Measurements from ENCODE around the gene MAML3.
A peak's percentile ranks its signal among the peaks of the same experiment; 100 is the strongest.

The MAML3 gene

DNA sequence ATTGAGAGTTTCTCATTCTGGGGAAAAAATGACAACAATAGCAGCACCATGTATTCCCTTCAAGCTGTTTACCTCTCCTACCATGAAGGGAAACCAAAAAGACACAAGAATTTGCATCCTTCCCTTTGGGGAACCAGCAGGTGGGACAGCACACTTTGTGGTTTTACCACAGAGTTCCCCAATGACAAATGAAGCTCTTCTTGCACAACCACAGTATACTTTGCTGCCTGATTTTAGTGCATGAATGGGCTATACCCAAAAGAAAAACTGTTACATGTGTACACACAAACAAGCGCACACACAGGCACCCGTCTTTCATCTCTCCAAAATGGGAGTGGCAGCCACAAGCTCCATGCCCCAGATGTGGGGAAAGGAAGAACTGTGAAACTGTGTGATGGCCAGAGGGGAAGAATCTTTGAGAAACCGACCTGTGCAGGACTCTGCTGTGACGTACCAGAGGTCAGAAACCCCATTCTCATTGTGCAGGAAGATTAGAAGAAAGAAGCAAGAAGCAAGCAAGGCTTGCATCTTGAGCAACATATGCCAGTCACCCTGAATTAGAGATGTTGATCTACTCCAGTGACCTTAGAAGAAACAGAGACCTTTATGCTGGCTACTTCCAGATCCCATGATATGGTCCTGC, 2.7 kb upstream of the MAML3 start:
- Histone ChIP-seq H3K4me3 (ENCODE audit: low read depth in 1 of 2, low read length in 1 of 2) (peak overlapping the region; percentile 40 to 54), H3K27me3 (no peaks in the 10 kb centered on the region), H3K36me3 (no peaks in the 10 kb centered on the region), H3K4me1 (ENCODE audit: control insufficient read depth in 1 of 2, insufficient read depth in 1 of 2, low read depth in 1 of 2, low read length in 1 of 2) (peaks cover 43 to 55% of the 10 kb centered on the region in 2 experiments), H3K27ac (peak overlapping the region; percentile 100), H3K9me3 (no peaks in the 10 kb centered on the region)
- TF ChIP-seq, protein P1, sequence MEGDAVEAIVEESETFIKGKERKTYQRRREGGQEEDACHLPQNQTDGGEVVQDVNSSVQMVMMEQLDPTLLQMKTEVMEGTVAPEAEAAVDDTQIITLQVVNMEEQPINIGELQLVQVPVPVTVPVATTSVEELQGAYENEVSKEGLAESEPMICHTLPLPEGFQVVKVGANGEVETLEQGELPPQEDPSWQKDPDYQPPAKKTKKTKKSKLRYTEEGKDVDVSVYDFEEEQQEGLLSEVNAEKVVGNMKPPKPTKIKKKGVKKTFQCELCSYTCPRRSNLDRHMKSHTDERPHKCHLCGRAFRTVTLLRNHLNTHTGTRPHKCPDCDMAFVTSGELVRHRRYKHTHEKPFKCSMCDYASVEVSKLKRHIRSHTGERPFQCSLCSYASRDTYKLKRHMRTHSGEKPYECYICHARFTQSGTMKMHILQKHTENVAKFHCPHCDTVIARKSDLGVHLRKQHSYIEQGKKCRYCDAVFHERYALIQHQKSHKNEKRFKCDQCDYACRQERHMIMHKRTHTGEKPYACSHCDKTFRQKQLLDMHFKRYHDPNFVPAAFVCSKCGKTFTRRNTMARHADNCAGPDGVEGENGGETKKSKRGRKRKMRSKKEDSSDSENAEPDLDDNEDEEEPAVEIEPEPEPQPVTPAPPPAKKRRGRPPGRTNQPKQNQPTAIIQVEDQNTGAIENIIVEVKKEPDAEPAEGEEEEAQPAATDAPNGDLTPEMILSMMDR (IDR thresholded peaks at IDR 0.05), result no peak

DNA sequence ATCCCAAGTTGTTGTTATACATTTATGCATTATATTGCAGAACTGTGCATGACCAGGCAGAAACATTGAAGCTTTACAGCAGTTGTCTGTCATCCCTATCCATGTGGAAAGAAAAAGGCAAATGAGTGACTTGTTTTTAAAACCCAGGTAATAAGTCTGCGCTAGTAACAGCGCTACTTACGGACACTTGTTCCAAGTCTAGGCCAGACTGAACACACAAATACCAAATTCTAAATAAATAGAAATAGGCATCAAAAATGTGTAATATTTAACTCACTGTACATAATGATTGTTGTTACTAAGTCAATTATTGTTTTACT, 548 bp upstream of the MAML3 start:
- peak overlapping the region; percentile 100 for H3K27ac ChIP-seq
- TF ChIP-seq, protein P1 (IDR thresholded peaks at IDR 0.05), result no peak
- no peaks in the 10 kb centered on the region for H3K36me3 ChIP-seq
- H3K27me3 ChIP-seq, result no peaks in the 10 kb centered on the region
- peaks cover 53 to 62% of the 10 kb centered on the region in 2 experiments for H3K4me1 ChIP-seq (ENCODE audit: control insufficient read depth in 1 of 2, insufficient read depth in 1 of 2, low read depth in 1 of 2, low read length in 1 of 2)
- H3K4me3 ChIP-seq (ENCODE audit: low read depth in 1 of 2, low read length in 1 of 2), result peak overlapping the region; percentile 92
- no peaks in the 10 kb centered on the region for H3K9me3 ChIP-seq

DNA sequence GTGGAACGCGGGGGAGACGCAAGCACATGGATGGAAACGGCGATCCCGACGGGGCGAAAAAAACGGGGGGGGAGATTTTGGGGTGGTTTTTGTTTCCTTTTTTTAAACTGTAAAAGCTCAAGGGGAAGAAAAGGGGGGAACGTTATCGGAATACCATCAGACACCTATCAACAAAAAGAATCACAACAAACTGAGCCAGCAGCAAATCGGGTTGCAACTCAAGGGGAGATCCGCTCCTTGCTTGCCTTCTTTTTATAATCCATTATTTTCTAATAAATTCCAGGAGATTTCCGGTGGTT, 616 bp downstream of the MAML3 start:
- Histone ChIP-seq H3K9me3 (no peaks in the 10 kb centered on the region), H3K27me3 (no peaks in the 10 kb centered on the region), H3K4me3 (ENCODE audit: low read depth in 1 of 2, low read length in 1 of 2) (peak overlapping the region; percentile 92), H3K27ac (peak overlapping the region; percentile 100), H3K36me3 (no peaks in the 10 kb centered on the region), H3K4me1 (ENCODE audit: control insufficient read depth in 1 of 2, insufficient read depth in 1 of 2, low read depth in 1 of 2, low read length in 1 of 2) (peaks cover 53 to 61% of the 10 kb centered on the region in 2 experiments)
- TF ChIP-seq, protein P1 (IDR thresholded peaks at IDR 0.05), result no peak

DNA sequence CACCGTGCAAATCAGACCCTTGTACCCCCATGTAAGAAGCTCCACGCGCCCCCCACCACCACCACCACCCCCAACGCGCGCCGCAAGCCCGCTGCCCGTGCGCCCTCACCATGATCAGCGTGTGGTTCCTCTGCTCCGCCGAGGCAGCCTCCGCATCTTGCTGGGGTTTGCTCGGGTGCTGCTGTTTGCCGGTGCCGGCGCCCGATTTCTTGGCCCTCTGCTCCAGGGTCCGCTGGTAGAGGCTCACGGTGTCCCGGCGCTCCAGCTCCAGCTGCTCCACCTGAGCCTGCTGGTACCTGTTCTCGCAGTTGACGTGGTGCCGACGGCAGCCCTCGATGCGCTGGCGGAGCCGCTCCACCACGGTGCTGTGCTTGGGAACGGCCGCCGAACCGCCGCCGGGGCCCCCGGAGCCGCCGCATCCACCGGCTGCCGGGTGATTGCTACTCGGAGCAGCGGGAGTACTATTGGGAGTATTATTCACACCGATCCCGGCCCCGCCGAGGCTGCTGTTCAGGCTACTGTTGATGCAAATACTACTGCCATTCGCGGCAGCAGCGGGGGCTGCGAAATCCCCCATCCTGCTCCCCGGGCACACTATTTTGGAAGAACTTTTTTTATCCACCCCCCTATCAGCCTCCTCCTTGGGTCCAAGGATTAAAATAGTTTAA, 1.1 kb downstream of the MAML3 start:
- peak overlapping the region; percentile 100 for H3K27ac ChIP-seq
- peak overlapping the region; percentile 92 for H3K4me3 ChIP-seq (ENCODE audit: low read depth in 1 of 2, low read length in 1 of 2)
- no peaks in the 10 kb centered on the region for H3K36me3 ChIP-seq
- H3K9me3 ChIP-seq, result no peaks in the 10 kb centered on the region
- no peaks in the 10 kb centered on the region for H3K27me3 ChIP-seq
- H3K4me1 ChIP-seq (ENCODE audit: control insufficient read depth in 1 of 2, insufficient read depth in 1 of 2, low read depth in 1 of 2, low read length in 1 of 2), result peaks cover 50 to 56% of the 10 kb centered on the region in 2 experiments
- TF ChIP-seq, protein P1 (IDR thresholded peaks at IDR 0.05), result no peak

DNA sequence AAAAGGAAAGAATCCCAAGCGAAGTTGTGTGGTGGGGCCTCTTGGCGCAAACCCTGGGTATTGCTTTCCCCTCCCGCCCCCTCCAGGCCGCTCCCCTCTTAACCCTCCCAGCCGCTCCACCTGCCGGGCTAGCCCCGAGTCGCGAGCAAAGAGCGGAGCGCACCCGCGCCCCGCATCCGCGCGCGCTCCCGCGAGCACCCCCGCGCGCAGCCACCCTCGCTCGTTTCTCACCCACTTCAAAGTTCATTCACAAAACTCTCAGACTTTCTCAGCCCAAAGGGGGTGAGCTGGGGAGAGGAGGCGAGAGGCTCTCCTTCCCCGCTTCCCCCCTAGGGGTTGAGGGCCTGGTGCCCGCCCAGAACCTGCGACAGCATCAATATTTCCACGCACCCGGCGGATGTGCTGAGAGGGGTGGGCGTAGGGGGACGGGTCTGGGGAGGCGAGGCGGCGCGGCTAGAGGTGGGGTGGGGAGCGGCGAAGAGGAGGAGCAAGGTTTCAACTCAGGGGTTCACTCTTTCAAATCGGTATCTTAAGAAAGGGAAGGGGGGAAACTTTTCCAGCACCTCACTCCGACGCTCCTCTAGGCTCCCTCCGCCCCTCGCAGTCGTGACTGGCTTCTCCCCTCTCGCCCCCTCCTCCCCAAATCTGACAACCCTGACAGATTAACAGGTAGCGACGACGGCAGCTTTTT, 1.8 kb downstream of the MAML3 start:
- H3K4me1 ChIP-seq (ENCODE audit: control insufficient read depth in 1 of 2, insufficient read depth in 1 of 2, low read depth in 1 of 2, low read length in 1 of 2), result peaks cover 43 to 49% of the 10 kb centered on the region in 2 experiments

More for the DNA sequence above, 1.8 kb downstream of the MAML3 start:
- Histone ChIP-seq H3K4me3 (ENCODE audit: low read depth in 1 of 2, low read length in 1 of 2) (peak overlapping the region; percentile 92), H3K9me3 (no peaks in the 10 kb centered on the region), H3K27me3 (no peaks in the 10 kb centered on the region), H3K27ac (peak overlapping the region; percentile 100), H3K36me3 (no peaks in the 10 kb centered on the region)
- TF ChIP-seq, protein P1 (IDR thresholded peaks at IDR 0.05), result peak; percentile 32
